Glutamatergic neuron (in vitro differentiated cells): ENCODE measurements around the gene S1PR4. TPM values are rescaled to one million over a fixed set of nuclear protein-coding genes. Genes with fewer than 3 reads are reported as not detected.

Experiments used
- DNase-seq: peaks from one replicate; pipeline ENCODE4 v3.0.0; 2022
- H3K27ac Mint-ChIP-seq: one replicate; pipeline ENCODE4 v1.8.0; 2020; ENCODE audit warnings: mild to moderate bottlenecking, mixed read lengths, inconsistent platforms; ENCODE audit not compliant: unreplicated experiment
- H3K27me3 Mint-ChIP-seq: one replicate; pipeline ENCODE4 v1.8.0; 2020; ENCODE audit warnings: mild to moderate bottlenecking, moderate library complexity, mixed read lengths, inconsistent platforms; ENCODE audit not compliant: unreplicated experiment
- H3K36me3 Mint-ChIP-seq: one replicate; pipeline ENCODE4 v1.8.0; 2020; ENCODE audit warnings: mild to moderate bottlenecking, mixed read lengths, inconsistent platforms; ENCODE audit not compliant: unreplicated experiment
- H3K4me1 Mint-ChIP-seq: one replicate; pipeline ENCODE4 v1.8.0; 2020; ENCODE audit warnings: mild to moderate bottlenecking, low read depth, mixed read lengths, inconsistent platforms; ENCODE audit not compliant: unreplicated experiment
- H3K4me3 Mint-ChIP-seq: one replicate; pipeline ENCODE4 v1.8.0; 2020; ENCODE audit warnings: mild to moderate bottlenecking, mixed read lengths, inconsistent platforms; ENCODE audit not compliant: unreplicated experiment
- H3K9me3 Mint-ChIP-seq: one replicate; pipeline ENCODE4 v1.8.0; 2020; ENCODE audit warnings: mild to moderate bottlenecking, moderate library complexity, mixed read lengths, inconsistent platforms; ENCODE audit not compliant: unreplicated experiment
- total RNA-seq: library from RNA; stranded (reverse); fragmentation: NEBNext Ultra II Directional; extraction: Animal tissue kit (Norgen Biotek cat#: 25700); gene quantifications from one replicate; pipeline ENCODE4 v1.2.1, GENCODE V29; 2021; ENCODE audit not compliant: unreplicated experiment
- TF ChIP-seq, protein P1 (sequence below): fragments of 200-600 bp; sonication (generic); IDR thresholded peaks from one replicate; pipeline ENCODE4 v1.5.0; 2021; ENCODE audit not compliant: partially characterized antibody, unreplicated experiment

S1PR4 gene
- total RNA-seq, 1 donor from 2014 or later = not detected

DNA sequence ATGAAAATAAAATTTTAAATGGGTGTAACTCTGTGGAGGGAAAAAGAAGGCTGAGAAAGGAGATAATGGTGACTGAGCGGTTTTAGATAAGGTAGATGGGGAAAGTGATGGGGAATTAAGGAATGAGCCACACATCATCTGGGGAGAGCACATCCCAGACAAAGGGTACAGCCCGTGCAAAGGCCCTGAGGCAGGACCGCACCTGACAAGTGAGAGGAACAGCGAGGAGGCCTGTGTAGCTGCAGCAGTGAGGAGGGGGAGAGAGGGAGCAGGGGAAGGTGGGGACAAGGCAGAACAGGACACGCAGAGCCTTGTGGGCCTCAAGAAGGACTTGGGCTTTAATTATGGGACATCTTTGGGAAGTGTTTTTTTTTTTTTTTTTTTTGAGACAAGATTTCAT is 44.1 kb downstream of the S1PR4 start:
- no peak overlapping the region for H3K27ac Mint-ChIP-seq
- peaks cover 9% of the 10 kb centered on the region for H3K27me3 Mint-ChIP-seq
- no peak overlapping the region for H3K4me3 Mint-ChIP-seq
- peaks cover 1% of the 10 kb centered on the region for H3K9me3 Mint-ChIP-seq
- H3K36me3 Mint-ChIP-seq = no peaks in the 10 kb centered on the region
- TF ChIP-seq, protein P1, sequence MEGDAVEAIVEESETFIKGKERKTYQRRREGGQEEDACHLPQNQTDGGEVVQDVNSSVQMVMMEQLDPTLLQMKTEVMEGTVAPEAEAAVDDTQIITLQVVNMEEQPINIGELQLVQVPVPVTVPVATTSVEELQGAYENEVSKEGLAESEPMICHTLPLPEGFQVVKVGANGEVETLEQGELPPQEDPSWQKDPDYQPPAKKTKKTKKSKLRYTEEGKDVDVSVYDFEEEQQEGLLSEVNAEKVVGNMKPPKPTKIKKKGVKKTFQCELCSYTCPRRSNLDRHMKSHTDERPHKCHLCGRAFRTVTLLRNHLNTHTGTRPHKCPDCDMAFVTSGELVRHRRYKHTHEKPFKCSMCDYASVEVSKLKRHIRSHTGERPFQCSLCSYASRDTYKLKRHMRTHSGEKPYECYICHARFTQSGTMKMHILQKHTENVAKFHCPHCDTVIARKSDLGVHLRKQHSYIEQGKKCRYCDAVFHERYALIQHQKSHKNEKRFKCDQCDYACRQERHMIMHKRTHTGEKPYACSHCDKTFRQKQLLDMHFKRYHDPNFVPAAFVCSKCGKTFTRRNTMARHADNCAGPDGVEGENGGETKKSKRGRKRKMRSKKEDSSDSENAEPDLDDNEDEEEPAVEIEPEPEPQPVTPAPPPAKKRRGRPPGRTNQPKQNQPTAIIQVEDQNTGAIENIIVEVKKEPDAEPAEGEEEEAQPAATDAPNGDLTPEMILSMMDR = no peak
- H3K4me1 Mint-ChIP-seq = no peaks in the 10 kb centered on the region
- no peak for DNase-seq

DNA sequence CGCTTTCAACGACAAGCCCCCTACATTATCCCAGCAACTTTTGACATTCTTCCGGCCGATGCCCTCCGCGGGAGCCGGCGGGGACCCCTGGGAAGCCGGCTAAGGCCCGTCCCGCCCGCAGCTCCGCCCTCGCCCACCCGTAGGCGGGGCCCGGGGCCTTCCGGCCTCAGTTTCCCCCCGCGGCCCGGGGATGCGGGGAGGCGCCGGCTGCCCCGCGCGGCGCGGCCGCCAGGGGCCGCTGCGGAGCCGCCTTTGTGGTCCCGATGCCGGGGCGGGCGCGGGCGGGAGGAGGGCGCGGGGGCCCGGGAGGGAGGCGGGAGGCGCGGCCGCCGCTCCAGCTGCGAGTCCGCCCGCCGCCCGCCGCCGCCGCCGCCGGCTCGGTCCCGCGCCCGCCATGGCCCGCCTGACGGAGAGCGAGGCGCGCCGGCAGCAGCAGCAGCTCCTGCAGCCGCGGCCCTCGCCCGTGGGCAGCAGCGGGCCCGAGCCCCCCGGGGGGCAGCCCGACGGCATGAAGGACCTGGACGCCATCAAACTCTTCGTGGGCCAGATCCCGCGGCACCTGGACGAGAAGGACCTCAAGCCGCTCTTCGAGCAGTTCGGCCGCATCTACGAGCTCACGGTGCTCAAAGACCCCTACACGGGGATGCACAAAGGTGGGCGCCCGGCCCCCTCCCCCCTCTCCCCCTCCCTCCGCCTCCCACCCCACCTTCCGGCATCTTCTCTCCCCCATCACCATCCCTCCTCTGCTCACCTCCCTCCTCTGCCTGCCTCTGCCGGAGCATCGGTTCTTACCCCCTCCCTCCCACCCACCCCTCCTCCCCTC is 46.0 kb downstream of the S1PR4 start, which contains the start of gene CELF5:
Gene CELF5, plus strand, starts transcription at position 316 of the 823 bp plus-strand sequence. Its CDS starts 79 bp downstream, at position 395.
- Mint-ChIP-seq H3K9me3 (peaks cover 1% of the 10 kb centered on the region), H3K27ac (no peak within 1 kb of the TSS), H3K27me3 (peaks cover 11% of the 10 kb centered on the region), H3K36me3 (no peaks in the 10 kb centered on the region), H3K4me1 (no peaks in the 10 kb centered on the region), H3K4me3 (peak within 1 kb of the TSS; percentile 55)
- TF ChIP-seq, protein P1 = peak; percentile 68
- DNase-seq = peak; percentile 80

DNA sequence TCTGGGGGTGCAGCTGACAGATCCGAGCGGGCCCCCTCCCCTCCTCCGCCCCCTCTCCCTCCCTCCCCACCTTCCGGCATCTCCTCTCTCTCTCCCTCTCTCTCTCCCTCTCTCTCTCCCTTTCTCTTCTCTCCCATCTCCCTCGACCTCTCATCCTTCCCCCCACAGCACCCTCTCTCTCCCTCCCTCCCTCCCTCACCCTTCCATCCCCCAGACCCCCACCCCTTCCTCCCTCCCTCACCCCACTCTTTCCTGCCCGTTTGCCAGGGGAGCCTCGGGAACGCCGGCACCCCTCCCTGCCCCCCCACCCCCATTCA is 46.6 kb downstream of the S1PR4 start:
- no peak for DNase-seq
- Mint-ChIP-seq H3K9me3 (peaks cover 1% of the 10 kb centered on the region), H3K4me1 (no peaks in the 10 kb centered on the region), H3K36me3 (no peaks in the 10 kb centered on the region), H3K27me3 (peaks cover 12% of the 10 kb centered on the region), H3K27ac (no peak overlapping the region), H3K4me3 (no peak overlapping the region)
- TF ChIP-seq, protein P1 = no peak

DNA sequence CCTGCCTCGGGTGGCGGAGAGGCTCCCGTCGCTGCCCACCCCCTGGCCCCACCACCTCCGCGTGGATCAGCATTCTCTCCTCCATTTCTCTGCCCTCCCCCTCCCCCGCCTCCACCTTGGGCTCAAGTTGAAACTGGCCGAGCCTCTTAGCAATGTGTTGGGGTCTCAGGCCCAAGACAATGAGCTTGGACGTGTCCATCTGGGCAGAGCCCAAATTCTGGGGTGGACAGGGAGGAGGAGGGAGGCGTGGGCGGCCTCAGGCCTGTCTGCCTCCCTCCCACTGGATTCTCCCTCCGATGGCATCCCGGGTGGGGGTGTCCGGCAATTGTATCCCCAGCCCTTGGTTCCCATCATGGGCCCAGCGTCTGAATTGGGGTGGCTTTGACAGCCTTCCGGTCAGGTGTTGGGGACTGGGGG is 47.1 kb downstream of the S1PR4 start:
- Mint-ChIP-seq H3K9me3 (peaks cover 1% of the 10 kb centered on the region), H3K27ac (no peak overlapping the region), H3K36me3 (no peaks in the 10 kb centered on the region), H3K4me1 (no peaks in the 10 kb centered on the region), H3K4me3 (no peak overlapping the region), H3K27me3 (peaks cover 12% of the 10 kb centered on the region)
- no peak for DNase-seq
- TF ChIP-seq, protein P1 = no peak

DNA sequence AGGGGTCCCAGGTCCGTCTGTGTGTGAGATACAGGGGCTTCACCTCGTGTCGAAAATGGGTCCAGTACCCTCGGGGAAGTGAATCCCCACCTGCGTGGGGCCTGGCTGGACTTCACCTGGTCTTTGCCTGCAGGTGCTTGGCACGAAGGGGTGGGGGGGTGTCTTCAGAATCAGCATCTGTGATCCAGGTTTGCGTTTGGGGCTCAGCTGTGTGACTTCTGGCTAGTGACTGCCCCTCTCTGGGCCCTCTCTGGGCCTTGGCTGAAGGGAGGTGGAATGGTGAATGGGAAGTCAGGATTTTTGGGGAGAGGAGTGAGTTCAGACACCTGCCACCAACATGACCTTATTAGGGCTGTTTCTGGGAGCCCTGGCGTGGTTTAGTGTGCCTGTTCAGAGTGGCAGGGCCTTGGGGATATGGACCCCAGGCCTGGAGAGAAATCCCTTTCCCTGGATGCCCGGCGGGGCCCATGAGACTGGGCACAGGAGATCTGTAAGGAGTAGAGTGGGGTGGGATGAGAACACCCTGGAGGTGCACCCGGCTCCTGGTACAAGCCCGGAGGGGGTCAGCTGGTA is 48.6 kb downstream of the S1PR4 start:
- Mint-ChIP-seq H3K4me3 (peak overlapping the region; percentile 15), H3K36me3 (no peaks in the 10 kb centered on the region), H3K9me3 (peaks cover 3% of the 10 kb centered on the region), H3K27me3 (peaks cover 8% of the 10 kb centered on the region), H3K4me1 (no peaks in the 10 kb centered on the region), H3K27ac (no peak overlapping the region)
- no peak for DNase-seq
- TF ChIP-seq, protein P1 = no peak
